ENCODE measurements around the gene NCOA7.

DNA sequence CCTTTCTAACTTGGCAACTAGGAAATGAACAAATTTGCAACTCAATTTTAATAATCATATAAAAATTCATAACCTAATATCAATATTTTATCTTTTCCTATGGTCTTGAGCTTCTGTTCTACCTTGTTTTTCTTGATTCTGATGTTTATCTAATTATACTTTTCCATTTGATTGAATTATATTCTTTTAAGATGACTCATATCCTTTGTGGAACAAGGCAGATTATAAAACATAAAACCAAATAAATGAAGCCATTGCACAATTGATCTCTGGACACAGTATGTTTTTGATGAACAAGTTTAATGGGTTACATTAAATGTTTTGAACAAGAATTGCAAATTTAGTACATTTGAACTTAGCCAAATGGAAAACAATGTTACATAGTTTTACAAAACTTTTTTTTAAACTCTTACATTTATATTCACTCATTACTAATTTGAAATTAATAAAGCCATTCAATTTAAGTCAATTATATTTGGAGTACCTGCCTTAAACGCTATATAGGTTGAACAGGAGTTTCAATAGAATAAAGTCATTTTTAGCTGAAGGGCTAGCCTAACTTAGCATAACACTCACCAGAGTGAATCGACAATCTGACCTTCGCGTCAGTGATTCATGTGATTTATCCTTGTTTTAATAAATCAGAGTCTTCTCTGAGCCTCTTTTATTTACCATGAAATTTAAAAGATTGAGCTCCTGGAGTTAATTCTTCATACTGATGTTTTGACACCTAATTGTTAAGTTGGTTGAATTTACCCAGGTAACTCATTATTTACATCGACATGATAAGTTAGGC lies 3.8 kb downstream of the NCOA7 start:
- no peak for TF ChIP-seq POLR2A (IDR thresholded peaks at IDR 0.05)
- TF ChIP-seq, protein P1, sequence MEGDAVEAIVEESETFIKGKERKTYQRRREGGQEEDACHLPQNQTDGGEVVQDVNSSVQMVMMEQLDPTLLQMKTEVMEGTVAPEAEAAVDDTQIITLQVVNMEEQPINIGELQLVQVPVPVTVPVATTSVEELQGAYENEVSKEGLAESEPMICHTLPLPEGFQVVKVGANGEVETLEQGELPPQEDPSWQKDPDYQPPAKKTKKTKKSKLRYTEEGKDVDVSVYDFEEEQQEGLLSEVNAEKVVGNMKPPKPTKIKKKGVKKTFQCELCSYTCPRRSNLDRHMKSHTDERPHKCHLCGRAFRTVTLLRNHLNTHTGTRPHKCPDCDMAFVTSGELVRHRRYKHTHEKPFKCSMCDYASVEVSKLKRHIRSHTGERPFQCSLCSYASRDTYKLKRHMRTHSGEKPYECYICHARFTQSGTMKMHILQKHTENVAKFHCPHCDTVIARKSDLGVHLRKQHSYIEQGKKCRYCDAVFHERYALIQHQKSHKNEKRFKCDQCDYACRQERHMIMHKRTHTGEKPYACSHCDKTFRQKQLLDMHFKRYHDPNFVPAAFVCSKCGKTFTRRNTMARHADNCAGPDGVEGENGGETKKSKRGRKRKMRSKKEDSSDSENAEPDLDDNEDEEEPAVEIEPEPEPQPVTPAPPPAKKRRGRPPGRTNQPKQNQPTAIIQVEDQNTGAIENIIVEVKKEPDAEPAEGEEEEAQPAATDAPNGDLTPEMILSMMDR (IDR thresholded peaks at IDR 0.05): no peak
- TF ChIP-seq POLR2AphosphoS5 (IDR thresholded peaks at IDR 0.05): no peak
